Heart right ventricle (tissue), 16 donors: ENCODE results near the gene KBTBD8. TPM values are rescaled to one million over a fixed set of nuclear protein-coding genes. Genes with fewer than 3 reads are reported as not detected.

ENCODE experiments used
- ATAC-seq, 8 donors: fragments of 200-7000 bp; cut with Tn5 transposase; one replicate each; pipeline ENCODE4 v1.9.1; 2020; ENCODE audit warnings: mild to moderate bottlenecking in 8 of 8, moderate library complexity in 8 of 8, moderate number of reproducible peaks in 1 of 8
- DNase-seq, 2 donors: peaks; one replicate each; pipeline ENCODE4 v3.0.0-alpha.2; 2020
- H3K27ac ChIP-seq, 10 donors: fragments of 200-600 bp; sonication (generic) in 2 of 10; one replicate each; pipeline versions ENCODE4 v1.5.0 to v1.8.0; 2020 to 2022; ENCODE audit warnings: mild to moderate bottlenecking in 3 of 10
- H3K27me3 ChIP-seq, 7 donors: fragments of 200-600 bp; one replicate each; pipeline ENCODE4 v1.8.0; 2021 to 2022; ENCODE audit warnings: mild to moderate bottlenecking in 2 of 7
- H3K36me3 ChIP-seq, 9 donors: fragments of 200-600 bp; sonication (generic) in 1 of 9; one replicate each; pipeline versions ENCODE4 v1.5.0 to v1.8.0; 2020 to 2022; ENCODE audit warnings: mild to moderate bottlenecking in 2 of 9
- H3K4me1 ChIP-seq, 9 donors: fragments of 200-600 bp; sonication (generic) in 1 of 9; one replicate each; pipeline versions ENCODE4 v1.5.0 to v1.8.0; 2020 to 2022; ENCODE audit warnings: mild to moderate bottlenecking in 4 of 9
- H3K4me3 ChIP-seq, 10 donors: fragments of 200-600 bp; sonication (generic) in 2 of 10; one replicate each; pipeline versions ENCODE4 v1.5.0 to v1.8.0; 2020 to 2022; ENCODE audit warnings: mild to moderate bottlenecking in 7 of 10, moderate library complexity in 2 of 10
- H3K9me3 ChIP-seq, 11 donors: fragments of 200-600 bp in 10 of 11; sonication (generic) in 2 of 11; one replicate each; pipeline versions ENCODE4 v1.5.0 to v1.8.0; 2013 to 2022; ENCODE audit warnings: mild to moderate bottlenecking in 2 of 11, control low read depth in 1 of 11, moderate library complexity in 1 of 11
- CTCF ChIP-seq, 9 donors: fragments of 200-600 bp; sonication (generic) in 2 of 9; IDR thresholded peaks; one replicate each; pipeline versions ENCODE4 v1.5.0 to v1.8.0; 2021 to 2022; ENCODE audit warnings: antibody characterized with exemption in 9 of 9, mild to moderate bottlenecking in 5 of 9, moderate library complexity in 1 of 9
- WGBS, 2 donors: extraction: QIAGEN DNeasy Blood & Tissue Kit; methylation state at CpG; one replicate each; pipeline ENCODE4 v1.1.7; 2013; ENCODE audit warnings: inconsistent platforms in 1 of 2; 5-methylcytosine and 5-hydroxymethylcytosine counted together
- intact Hi-C, 10 donors: fragments of 100-400 bp; cut with DNase I; formaldehyde crosslinking; loops; one replicate each; pipeline versions ENCODE4 v1.11.1 to v1.14.2; 2022
- polyA plus RNA-seq, 2 donors: library from polyadenylated mRNA; stranded (reverse); fragments of 200-250 nt; gene quantifications; one replicate each; pipeline ENCODE4 v1.2.3, GENCODE V29; 2013
- total RNA-seq, 10 donors: library from RNA; stranded (reverse); fragmentation: NEBNext Ultra II Directional in 3 of 10; extraction: Animal tissue kit (Norgen Biotek cat#: 25700) in 3 of 10; gene quantifications; one replicate each; pipeline versions ENCODE4 v1.2.1 to v1.2.4, GENCODE V29; 2021 to 2023
- donor health status: Arrhythmogenic right ventricular cardiomyopathy.
- donor health status: ischemic (EF 13 %, LVEDD 7.1; RV severe dilation, severe dysfunction).
- donor health status: healthy with polysubstance abuse.
- donor health status: DM: no; HTN: yes; CAD: no.
- donor health status: DM: no; HTN: no; CAD: no.
- donor health status: ischemic (EF 25% LVEDD 6.9; RV normal size, moderate dysfunction).
- donor health status: ischemic (EF 25% LVEDD 5.7; RV mildly dilated, moderate dysfunction).
- donor health status: healthy.
- donor health status: DM: yes; HTN: yes; CAD: no.
- donor health status: Ischemic cardiomyopathy.
- donor health status: ischemic (EF 35%, LVEDD 5.7; RV mildly dilated, moderate dysfunction).
- donor health status: nonischemic (EF 11% LVEDD 7.7; RV severe dilation, severe dysfunction).
- donor health status: DM: yes; HTN: yes; CAD: no.
- donor health status: PGD.
- donor health status: ischemic (EF 29% LVEDD 5.4; RV normal size, mild dysfunction).
- donor health status: nonischemic (EF 23%, LVEDD 6.1; RV moderate dilation, normal function).

The KBTBD8 gene
- total and polyA plus RNA-seq, 12 donors = 1.2 to 11.4 (median 4.5) TPM

GRCh38 chr3:66962664-66963063 lies 35.4 kb upstream of the KBTBD8 start:
- intact Hi-C loops = no loop called here
- H3K4me1 ChIP-seq = no peaks in the 10 kb centered on the region
- ATAC-seq (no peak), DNase-seq (no peak)
- H3K4me3 ChIP-seq = no peak overlapping the region
- TF ChIP-seq CTCF (IDR thresholded peaks at IDR 0.05) = no peak
- H3K36me3 ChIP-seq = no peaks in the 10 kb centered on the region
- peaks cover 0 to 60% (median 33%) of the 10 kb centered on the region in 7 donors for H3K27me3 ChIP-seq
- no peak overlapping the region for H3K27ac ChIP-seq
- WGBS, 2 donors = 86 to 88% methylated on average over 3 of the region's 3 CpGs
- no peaks in the 10 kb centered on the region for H3K9me3 ChIP-seq

GRCh38 chr3:66971245-66971644 lies 26.9 kb upstream of the KBTBD8 start:
- DNase-seq = no peak
- intact Hi-C loops = loop anchor here in 8 of 10 donors (5.0 to 10.0 kb wide), 4 partner anchors 64 to 1904 kb away; no protein-coding TSS in a partner anchor
- 47 to 66% methylated on average over 3 of the region's 3 CpGs for WGBS, 2 donors
- Histone ChIP-seq H3K27me3 (peaks cover 0 to 18% (median 8%) of the 10 kb centered on the region in 7 donors), H3K36me3 (no peaks in the 10 kb centered on the region), H3K27ac (no peak overlapping the region), H3K9me3 (no peaks in the 10 kb centered on the region), H3K4me1 (peaks cover 0 to 13% (median 6%) of the 10 kb centered on the region in 9 donors), H3K4me3 (no peak overlapping the region)
- TF ChIP-seq CTCF (IDR thresholded peaks at IDR 0.05) = no peak
- no peak for ATAC-seq

- peak; percentile 58 to 76 for DNase-seq
- H3K9me3 ChIP-seq = no peaks in the 10 kb centered on the region
- peak overlapping the region in 4 of 10 donors; percentile 2 to 55 (median 28) for H3K27ac ChIP-seq
- H3K4me1 ChIP-seq = peaks cover 0 to 13% (median 6%) of the 10 kb centered on the region in 9 donors
- H3K4me3 ChIP-seq = peak overlapping the region in 9 of 10 donors; percentile 12 to 52 (median 42)
- H3K27me3 ChIP-seq = peaks cover 0 to 14% (median 7%) of the 10 kb centered on the region in 7 donors
- H3K36me3 ChIP-seq = no peaks in the 10 kb centered on the region
- peak; percentile 66 to 91 (median 86) for TF ChIP-seq CTCF (IDR thresholded peaks at IDR 0.05)
- intact Hi-C loops = loop anchor here (1.0 to 10.0 kb wide), 5 partner anchors 63 to 1903 kb away; no protein-coding TSS in a partner anchor
- ATAC-seq = peak; percentile 92 to 99 (median 96)
- 8 to 12% methylated on average over 22 of the region's 22 CpGs for WGBS, 2 donors
These were observed 26.1 kb upstream of the KBTBD8 start for GRCh38 chr3:66971891-66972551.

- Histone ChIP-seq H3K4me3 (no peak overlapping the region), H3K4me1 (no peaks in the 10 kb centered on the region), H3K36me3 (no peaks in the 10 kb centered on the region), H3K9me3 (no peaks in the 10 kb centered on the region), H3K27ac (no peak overlapping the region), H3K27me3 (peaks cover 0 to 14% (median 0%) of the 10 kb centered on the region in 7 donors)
- no peak for ATAC-seq
- 88 to 89% methylated on average over 1 of the region's 1 CpG for WGBS, 2 donors
- intact Hi-C loops = no loop called here
- no peak for DNase-seq
- no peak for TF ChIP-seq CTCF (IDR thresholded peaks at IDR 0.05)
These were observed 17.3 kb upstream of the KBTBD8 start for GRCh38 chr3:66980791-66981190.
